GM13977 (cell line): ENCODE data around the gene SPEF2.

Source experiments
- DNase-seq: peaks from one replicate; pipeline ENCODE4 v3.0.0; 2012; ENCODE audit warnings: low spot score
- in situ Hi-C: fragments of 300-500 bp; cut with MboI; formaldehyde crosslinking; loops from one replicate; pipeline ENCODE4 v1.12.0; 2022; ENCODE audit warnings: low sequenced_read_pairs, low pct_unique_long_range_greater_than_20kb, mixed read lengths, inconsistent platforms; ENCODE audit not compliant: unreplicated experiment
- TF ChIP-seq, protein P1 (sequence below): IDR thresholded peaks from 2 replicates; pipeline ENCODE4 v1.5.1; 2012; ENCODE audit warnings: mild to moderate bottlenecking, control low read depth; ENCODE audit not compliant: insufficient read depth; ENCODE audit errors: extremely low read depth, missing control alignments

SPEF2 gene

DNA sequence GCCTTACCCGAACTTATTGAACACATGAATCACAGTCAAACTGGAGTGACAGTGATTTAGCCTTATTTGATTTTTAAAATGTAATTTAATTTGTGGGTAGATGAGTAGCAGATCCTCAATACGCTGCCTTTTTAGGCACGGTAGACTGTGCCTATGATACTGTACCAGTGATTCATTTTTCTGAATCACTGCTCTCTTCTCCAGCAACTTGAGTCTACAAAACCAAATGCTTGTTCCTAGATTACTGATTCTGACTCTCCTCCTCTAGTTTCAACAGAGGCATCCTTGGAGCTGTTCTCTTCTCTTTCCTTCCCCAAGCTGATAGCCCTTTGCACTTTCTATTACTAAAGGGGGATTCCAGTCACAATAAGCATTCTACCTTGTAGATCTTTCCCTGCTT is 144.7 kb downstream of the SPEF2 start:
- DNase-seq, result no peak
- in situ Hi-C loops, result no loop called here
- TF ChIP-seq, protein P1, sequence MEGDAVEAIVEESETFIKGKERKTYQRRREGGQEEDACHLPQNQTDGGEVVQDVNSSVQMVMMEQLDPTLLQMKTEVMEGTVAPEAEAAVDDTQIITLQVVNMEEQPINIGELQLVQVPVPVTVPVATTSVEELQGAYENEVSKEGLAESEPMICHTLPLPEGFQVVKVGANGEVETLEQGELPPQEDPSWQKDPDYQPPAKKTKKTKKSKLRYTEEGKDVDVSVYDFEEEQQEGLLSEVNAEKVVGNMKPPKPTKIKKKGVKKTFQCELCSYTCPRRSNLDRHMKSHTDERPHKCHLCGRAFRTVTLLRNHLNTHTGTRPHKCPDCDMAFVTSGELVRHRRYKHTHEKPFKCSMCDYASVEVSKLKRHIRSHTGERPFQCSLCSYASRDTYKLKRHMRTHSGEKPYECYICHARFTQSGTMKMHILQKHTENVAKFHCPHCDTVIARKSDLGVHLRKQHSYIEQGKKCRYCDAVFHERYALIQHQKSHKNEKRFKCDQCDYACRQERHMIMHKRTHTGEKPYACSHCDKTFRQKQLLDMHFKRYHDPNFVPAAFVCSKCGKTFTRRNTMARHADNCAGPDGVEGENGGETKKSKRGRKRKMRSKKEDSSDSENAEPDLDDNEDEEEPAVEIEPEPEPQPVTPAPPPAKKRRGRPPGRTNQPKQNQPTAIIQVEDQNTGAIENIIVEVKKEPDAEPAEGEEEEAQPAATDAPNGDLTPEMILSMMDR, result no peak

DNA sequence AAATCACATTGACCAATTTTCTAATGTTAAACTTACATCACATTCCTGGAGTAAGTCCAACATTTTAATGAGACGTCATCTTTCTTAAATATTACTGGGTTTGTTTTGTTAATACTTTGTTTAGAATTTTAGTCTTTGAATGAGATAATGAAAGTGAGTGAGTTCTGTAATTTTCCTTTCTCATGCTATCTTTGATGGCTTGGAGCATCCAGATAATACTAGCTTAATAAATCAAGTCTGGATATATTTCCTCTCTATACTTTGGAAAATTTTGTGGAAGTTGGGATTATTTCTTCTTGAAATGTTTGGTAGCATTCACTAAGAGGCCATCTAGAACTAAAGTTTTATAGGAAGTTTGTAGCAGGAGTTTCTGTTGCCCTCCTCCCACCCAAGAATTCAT is 148.3 kb downstream of the SPEF2 start:
- TF ChIP-seq, protein P1, result no peak
- in situ Hi-C loops, result no loop called here
- no peak for DNase-seq

DNA sequence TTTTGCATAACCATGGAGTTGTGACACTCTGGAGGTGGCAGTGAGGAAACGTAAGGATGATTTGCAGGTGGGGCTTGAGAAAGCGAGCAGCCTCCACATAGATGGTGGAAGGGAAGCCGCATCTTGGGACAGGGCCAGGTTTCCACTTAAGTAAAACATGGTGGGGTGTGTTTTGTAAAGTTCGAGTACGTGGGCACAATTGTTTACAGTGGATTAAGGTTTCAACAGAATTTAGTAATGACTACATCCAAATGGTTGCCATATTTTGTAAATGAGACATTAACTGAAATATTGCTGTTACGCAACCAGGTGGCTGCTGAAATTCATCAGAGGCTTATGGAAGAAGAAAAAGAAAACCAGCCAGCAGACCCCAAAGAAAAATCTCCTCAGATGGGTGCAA is 153.6 kb downstream of the SPEF2 start:
- in situ Hi-C loops, result loop anchor here (10.0 kb wide), 1 partner anchor 154 kb away; no protein-coding TSS in a partner anchor
- no peak for DNase-seq
- TF ChIP-seq, protein P1, result no peak

DNA sequence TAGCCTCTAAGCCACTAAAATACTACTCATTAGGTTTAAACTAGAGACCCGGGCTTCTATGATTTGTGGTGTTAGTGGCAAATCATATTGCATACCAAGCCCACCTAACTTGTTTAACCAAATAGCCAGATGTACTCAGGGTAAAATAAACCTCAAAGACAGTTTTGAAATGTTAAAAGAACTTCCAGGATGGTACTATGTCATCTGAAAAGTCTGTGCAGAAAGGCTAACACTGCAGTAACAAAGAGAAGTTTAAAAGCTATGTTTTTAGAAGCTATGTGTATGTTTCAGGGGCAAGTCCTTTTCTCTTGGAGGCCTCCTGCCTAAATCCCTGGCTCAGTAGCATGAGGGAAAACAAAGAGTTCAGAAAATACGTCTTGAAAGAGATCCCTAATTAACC is 154.2 kb downstream of the SPEF2 start:
- TF ChIP-seq, protein P1, result no peak
- in situ Hi-C loops, result loop anchor here (10.0 kb wide), 1 partner anchor 153 kb away; no protein-coding TSS in a partner anchor
- no peak for DNase-seq

DNA sequence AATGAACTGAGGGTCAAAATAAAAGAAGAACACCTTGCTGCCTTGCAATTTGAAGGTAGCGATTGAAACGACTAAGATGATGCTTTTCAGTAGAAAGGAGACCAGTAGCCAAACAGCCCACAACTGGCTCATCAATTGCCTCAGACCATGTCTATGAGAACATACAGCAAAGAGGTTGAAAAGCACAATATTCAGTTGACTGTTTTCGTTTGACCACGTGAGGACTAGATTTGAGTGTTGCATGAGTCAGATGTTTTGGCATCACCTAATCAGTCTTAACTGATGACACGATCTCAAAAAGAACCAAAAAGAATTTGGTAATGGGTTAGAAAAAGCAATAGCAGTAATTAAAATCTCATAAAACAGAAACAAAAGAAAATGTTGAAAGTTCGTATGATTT is 156.3 kb downstream of the SPEF2 start:
- TF ChIP-seq, protein P1, result no peak
- no peak for DNase-seq
- in situ Hi-C loops, result loop anchor here (10.0 kb wide), 1 partner anchor 151 kb away; no protein-coding TSS in a partner anchor

DNA sequence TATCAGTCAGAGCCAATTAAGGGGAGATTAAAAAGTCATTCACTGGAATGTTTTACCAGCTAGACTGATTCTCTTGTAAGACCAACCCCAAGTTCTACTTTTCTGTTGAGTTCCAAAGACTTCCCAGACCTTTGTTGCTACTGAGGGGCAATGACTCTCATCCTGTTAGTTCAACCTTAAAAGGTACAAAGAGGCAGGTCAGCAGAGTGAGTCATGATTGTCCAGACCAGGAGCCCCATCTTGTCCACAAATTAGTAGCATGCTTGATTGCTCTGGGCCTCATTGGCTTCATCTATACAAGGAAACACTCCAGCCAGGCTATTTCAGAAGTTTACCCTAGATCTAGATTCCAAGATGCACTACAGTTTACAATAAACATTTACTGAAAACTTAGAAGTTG is 159.1 kb downstream of the SPEF2 start:
- no peak for DNase-seq
- TF ChIP-seq, protein P1, result no peak
- in situ Hi-C loops, result loop anchor here (10.0 kb wide), 1 partner anchor 148 kb away; no protein-coding TSS in a partner anchor
